HG03103 (cell line): ENCODE data around the gene PRR23E.

Source experiments
- ATAC-seq: cut with Tn5 transposase; IDR thresholded peaks from one replicate; pipeline ENCODE4 v1.9.1; 2021; ENCODE audit warnings: low read depth; ENCODE audit not compliant: unreplicated experiment

PRR23E gene

DNA sequence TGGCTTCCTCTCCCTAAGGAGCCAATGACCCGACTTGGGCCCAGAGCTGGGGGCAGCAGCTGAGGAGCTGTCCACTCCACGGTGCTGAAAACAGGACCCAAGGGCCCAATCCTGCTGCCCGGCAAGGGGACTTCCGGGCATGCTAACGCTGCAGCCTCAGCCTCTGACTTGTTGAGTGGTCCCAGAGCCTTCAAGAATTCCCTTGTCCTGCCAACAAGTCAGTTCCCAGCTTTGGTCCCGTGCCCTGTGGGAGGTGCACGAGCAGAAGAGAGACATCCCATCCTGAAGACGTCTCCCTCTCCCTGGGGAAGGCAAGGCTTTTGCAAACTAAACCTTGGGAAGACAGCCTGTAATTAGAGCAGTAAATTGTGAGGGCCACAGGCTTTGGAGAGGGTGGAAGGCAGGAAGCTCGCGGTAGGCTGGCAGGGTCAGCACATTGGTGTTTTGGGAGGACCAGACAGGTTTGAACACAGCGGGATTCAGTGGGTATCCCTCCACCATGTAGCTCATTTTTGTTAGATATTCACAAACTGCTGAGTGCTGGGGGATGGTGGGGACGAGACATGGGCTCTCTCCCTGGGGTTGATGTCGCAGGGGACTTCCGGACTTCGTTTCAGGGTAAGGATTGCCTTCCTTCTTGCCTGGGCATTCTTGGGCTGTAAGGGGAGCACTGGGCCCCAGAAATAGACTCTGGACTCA, 29.8 kb upstream of the PRR23E start:
- ATAC-seq = no peak

DNA sequence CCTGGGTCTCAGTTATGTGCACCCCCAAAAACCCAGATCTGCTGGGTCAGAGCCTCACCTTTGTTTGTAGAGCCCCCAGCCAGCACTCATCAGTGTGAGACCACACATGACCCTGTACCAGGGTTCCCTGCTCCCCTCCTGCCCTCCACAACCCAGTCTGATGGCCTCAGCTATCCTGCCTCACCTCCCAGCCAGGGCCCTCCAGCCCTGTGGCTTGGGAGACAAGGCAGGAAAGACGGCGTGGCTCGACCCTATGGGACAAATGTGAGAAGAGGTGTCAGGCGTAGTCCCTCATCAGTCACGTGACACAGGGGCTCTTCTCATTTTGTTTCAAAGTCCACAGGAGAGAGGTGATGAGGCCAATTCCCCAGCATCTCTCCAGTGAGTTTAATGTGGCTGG, 28.3 kb upstream of the PRR23E start:
- ATAC-seq = no peak

DNA sequence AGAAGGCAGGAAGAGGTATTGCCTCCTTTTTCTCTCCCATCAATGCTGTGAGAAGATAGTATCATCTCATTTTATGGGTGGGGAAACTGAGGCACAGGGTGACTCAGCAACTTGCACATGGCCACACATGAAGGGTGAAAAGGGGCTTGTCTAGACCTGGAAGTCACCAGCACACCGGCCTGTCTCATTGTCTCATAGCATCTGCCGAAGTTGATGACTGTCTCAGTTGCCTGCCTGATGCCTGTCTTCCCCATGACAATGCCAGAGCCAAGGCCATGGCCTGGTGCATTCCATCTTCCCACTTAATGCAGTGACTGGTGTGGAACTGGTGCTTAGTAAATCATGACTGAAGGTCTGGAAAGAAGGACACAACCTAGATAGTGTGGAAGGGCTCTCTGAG, 27.9 kb upstream of the PRR23E start:
- ATAC-seq = no peak

DNA sequence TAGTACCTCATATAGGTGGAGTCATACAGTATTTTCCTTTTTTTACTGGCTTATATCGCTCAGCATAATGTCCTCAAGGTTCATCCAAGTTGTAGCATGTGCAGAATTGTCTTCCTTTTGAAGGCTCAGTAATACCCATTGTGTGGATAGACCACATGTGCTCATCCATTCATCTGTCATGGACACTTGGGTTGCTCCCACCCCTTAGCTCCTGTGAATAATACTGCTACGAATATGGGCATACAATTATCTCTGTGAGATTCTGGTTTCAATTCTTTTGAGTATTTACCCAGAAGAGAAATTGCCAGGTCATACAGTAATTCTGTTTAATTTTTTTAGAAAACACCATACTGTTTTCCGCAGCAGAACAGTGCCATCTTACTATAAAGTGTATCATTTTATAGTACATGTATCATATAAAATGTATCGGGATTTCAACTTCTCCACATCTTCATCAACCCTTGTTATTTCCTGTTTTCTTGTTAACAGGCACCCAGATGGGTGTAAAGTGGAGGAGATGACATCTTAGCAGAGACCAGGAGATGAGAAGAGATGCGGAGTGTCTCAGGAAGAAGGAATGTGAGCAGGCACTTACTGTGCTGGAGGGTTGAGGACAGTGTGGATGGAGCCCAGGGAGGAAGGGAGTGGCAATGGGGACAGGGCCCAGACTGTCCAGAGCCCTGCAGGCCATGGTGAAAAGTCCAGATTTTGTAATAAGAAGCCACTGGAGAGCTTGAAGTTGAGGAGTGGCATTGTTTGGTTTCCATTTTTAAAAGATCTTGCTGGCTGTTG, 27.0 kb upstream of the PRR23E start:
- no peak for ATAC-seq

DNA sequence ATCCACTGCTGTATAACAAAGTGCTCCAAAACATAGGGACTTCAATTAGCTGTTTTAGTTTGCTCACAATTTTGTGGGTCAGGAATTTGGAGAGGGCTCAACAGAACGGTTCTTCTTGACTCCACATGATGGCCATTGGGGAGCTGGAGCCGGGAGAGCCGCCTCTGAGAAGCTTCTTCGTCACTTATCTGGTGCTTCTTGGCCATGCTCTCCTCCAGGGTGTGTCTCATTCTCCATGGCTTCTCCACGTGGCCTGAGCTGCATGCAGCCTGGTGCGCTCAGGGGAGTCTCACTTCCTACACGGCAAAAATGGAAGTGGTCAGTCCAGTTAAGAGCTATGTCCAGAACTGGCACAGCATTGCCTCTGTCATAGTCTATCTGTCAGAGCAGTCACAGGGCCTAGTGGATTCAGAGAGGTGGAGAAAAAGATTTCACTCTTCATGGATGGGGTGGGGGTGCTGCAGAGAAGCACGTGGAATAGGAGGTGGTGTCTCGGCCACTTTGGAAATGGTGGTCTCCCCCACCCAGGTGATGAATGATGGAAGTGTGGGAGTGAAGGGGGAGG, 26.3 kb upstream of the PRR23E start:
- ATAC-seq = no peak

DNA sequence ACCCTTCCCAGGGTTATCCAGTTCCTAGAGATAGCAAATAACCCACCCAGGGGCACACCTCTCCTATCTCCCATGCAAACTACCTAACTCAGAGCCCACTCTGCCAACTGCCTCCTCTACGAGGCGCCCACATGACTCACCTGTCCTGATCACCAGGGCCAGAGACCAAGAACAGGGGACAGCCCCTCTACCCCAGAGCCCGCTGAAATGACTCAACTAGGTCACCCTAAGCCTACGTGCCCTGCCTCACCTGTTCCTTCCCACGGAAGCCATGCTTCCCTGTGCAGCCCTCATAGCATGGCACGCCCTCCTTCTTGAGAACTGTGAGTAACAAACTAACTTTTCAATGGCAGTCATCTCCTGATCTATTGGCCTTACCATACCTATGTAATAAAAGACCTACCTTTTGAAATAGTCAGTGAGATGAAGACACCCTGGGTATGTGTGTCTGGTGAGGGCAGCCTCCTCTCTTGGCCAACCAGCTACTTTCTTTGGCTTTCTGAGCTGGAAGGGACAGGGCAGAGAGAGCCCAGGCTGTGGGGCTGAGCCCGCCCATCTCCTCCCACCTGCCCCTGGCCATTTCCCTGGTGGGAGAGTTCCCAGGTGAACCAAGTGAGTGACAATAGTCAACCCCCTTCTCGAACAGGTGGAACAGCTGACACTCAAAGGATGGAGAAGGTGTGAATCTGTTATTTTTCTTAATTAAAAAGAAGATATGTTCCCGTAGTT, 25.5 kb upstream of the PRR23E start:
- ATAC-seq = no peak

DNA sequence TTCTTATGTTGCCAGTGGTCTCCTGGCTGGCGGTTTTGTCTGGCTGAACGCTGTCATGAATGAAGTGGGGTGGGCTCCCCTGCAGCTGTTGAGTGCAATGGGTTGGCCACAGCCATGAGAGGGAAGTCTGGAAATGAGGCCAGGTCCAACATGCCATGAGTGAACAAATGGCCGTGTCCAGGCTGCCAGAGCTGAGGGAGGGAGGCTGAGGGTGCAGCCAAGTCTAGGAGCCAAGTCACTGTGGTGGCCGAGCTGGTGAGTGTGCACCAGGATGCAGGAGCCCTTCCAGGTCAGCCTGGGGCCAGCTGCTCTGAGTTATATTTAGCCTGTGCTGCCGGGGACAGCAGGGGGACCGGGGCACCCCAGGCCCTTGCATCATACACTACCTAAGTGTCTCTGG, 24.7 kb upstream of the PRR23E start:
- no peak for ATAC-seq

DNA sequence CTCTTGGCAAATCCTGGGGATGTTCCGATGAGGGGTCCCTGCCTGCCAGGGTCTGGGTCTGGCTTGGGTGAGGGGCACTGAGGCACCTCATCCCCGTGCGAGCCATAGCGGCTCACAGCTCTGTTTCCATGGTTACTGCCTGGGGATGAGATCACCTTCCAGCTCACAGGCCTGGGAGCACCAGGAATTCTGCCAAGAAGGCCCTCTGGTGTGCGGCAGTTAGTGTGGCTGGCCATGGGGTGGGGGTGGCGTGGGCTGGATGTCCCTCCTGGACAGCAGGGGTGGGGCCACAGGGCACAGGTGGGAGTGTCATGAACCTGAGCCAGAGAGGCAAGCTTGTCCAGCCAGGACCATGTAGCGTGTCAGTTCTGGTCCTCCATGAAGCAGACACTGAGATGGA, 22.1 kb upstream of the PRR23E start:
- no peak for ATAC-seq

DNA sequence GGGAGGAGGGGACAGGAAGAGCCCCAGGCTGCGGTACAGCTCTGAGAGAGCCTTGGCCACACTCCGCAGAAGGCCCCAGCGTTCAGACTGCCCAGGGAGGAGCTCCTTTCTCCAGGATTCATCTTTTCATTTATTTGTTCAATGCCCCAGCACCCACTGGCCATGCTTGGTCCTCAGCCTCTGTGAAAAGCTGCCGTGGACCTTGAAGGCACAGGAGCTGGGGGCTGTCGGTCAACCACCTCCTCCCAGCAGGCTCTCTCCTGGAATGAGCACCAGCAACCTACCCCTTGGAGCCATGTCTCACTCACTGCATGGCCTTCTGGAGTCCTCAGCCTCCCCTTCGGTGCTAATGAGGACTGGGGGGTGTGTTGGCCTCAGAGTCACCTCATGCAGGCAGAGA, 21.6 kb upstream of the PRR23E start:
- ATAC-seq = no peak

DNA sequence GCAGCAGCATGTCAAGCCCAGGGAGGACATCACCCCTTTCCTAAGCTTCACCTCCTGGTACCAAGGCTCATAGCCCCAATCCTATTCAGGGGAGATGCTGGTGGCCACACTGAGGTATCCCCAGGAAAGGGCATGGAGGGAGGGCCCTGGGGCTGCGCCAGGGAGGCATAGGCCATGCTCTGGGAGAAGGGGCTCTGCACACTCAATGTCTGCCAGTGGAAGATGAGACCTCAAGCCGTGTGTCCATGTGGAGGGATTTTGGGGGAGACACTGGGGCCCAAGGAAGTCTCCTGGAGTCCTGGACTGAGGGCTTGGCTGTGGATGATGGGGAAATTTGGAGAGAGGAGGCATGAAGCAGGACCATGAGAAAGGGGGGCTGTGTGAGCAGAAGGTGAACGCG, 21.2 kb upstream of the PRR23E start:
- ATAC-seq = no peak

DNA sequence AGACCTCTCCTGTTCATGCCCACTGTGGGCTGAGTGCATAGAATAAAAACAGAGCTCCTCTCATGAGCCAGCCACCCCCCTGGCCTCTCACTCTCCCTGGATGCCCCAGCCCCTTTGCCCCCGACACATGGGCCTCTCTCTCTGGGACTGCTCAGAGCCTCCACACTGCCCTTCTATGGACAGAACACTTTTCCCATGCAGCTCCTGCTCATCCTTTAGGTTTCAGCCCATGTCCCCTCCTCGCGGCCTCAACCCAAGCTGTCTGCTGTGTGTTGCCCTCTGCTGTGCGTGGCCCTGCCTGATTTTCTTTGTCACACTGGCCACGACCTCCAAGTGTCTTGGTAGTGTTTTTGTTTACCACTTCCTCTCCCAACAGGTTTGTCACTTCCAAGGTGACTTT, 20.7 kb upstream of the PRR23E start:
- ATAC-seq = no peak

DNA sequence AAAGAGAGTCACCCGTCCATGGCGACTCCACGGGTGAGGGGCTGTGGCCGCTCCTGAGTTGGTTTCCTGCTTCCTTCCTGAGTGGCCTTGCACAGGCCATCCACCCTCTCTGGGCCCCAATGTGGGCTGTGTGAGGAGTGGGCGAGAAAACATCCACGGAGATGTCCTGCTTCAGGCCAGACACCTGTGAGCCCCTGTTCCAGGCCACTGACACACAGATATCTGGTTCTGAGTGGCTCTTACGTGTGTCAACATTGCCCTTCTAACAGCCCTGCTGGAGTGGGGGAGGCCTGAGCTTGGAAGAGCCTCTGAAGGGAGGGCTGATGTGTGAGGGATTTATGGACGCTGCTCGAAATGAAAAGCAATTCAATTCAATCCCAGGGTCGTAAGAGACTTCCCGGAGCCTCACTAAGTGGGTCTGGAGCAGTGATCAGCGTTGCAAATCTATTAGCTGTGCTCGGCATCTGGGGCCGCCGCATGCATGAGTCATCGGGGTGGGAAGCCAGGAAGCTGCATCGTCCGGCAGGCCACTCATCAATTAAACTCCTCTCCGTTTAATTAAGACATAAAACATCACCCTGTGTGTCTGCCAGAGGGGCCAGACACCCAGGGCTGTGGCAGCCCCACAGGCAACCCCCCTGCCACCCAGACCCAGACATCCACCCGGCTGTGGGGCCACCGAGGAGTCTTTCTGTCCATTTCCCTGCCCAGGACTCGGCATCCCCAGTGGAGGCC, 20.0 kb upstream of the PRR23E start:
- no peak for ATAC-seq

DNA sequence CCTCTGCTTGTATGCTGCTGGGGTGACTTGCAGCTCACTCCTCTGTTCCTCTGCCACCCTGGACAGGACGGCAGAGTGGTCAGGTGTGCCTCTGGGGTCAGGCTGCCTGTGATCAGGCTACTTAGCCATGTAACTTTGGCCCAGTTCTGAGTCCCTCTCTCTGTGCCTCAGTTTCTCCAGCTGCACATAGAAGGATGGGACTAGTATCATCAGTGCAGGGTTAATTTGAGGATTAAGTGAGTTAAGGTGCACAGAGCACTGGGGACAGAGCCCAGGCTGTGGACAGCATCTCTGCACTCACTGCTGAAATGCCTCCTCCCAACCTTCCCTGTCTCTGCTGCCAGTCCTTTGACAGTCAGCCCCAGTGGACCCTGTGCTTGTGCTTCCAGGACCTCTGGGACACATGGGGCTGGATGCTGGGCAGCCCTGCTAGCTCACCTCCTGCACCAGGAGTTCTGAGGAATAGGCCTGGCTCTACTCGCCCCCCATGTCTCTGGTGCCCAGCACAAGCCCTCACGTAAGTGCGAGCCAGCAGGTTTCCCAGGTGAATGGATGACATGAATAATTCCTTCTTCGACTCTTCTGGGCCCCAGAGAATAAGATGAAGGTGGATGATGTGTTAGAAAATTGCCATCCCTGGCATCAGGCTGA, 19.3 kb upstream of the PRR23E start:
- no peak for ATAC-seq

DNA sequence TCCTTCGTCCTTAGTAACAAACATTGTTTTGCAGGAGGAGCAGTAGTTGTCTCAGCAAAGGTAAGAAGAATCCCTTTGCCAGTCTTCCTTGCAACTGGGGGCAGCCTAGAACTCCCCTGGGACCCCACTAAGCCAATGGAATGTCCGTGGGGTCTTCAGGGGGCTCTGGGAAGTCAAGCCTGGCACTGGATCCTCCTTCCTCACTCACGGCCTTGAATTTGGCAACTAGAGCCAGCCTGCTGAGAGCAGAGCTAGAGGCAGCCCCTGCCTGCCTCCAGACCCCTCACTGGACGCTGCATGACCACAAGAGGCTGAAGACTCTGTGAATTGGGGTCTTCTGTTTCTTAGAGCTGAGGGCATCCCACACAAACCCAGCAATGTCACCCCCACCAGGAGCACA, 18.6 kb upstream of the PRR23E start:
- ATAC-seq = no peak

DNA sequence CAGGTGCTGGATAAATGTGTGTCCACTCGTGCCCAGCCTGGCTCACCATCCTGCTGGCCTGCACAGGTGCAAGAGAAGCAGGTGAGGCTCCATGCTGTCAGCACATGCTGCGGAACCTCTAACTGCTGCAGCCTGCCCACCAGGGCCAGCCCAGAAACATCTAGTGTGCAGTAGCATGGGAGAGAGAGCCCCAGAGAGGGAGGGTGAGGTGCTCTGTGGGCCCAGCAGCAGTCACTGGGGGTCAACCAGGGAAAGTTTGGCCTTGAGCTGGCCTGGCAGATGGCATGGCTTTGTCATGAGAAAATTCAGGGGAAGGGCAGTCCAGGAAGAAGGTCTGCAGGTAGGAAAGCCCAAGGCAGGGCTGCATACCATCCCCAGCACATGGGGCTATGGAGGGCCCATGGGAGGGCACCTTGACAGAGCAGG, 18.2 kb upstream of the PRR23E start:
- ATAC-seq = no peak

DNA sequence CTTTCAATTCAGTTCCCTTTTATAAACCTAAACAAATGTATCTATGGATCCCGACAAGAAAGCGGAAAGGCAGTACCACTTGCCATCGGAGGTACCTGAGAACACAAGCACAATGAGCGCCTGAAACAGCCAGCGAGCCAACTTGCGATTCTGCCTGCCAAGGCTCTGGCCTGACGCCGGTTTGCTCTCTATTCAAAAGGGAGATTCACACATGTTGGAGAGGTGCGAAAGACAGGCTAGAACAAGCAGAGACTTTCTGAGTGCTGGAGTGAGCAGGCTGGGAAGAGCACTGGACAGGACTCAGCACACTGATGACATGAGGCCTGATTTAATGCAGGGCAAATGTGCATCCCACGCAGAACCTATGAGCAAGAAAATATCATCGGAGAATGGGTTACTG, 17.7 kb upstream of the PRR23E start:
- no peak for ATAC-seq

DNA sequence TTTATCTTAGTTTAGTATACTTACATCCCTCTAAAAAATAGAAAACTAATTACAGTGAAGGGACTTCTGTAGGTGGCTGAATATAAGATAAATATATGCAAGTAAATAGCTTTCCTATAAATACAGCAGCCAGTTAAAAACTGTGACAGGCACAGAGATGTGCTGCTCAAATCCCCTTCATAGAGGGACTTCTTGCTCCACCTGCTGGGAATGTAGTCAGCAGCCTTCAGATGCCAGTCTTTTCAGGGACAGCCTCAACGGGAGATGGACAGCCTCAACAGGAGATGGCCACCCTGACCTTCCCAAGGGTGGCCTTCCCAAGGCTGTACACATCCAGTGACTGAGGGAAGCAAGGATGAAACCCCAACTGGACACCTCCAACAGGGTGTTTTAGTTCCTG, 15.7 kb upstream of the PRR23E start:
- no peak for ATAC-seq

DNA sequence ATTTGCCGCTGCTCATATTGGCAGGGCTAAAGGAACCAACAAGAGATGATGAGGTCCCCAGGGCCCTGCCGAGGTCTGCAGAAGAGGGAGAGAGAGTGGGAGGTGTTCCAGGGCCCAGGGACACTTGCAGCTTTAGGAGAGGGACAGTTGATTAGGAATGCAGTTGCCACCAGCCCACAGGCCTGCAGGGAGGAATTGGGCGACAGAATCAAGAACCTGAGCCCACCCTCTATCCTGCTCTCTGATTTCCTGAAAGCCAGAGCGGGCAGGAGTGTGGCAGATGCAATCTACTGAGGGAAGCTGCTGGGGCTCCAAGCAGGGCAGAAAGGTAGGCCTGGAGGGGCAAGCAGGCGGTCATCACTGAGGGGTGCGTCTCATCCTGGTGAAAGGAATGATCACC, 12.1 kb upstream of the PRR23E start:
- ATAC-seq = no peak

DNA sequence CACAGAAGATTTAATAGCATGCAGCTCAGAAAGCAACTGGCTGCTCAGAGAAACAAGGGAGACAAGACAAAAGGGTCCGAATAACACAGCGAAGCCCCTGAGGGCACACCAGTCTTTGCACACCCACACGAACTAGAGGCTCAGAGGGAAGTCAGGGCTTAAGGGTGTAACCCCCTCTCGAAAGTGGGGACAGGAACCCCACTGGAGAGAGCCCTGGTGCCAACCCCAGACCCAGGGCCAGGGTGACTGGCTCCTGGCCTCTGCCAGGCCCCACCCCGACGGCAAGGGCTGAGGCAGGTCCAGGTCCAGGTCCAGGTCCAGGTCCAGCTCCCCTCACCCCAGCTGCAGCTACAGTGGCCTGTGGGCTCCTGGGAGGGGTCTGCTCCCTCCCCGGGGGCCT, 10.5 kb upstream of the PRR23E start:
- ATAC-seq = no peak
